SU-DHL-6 (cell line): ENCODE results near the gene CLEC14A.

Experiments
- H2AFZ ChIP-seq: fragments of 200-600 bp; sonication (generic); 2 replicates; pipeline ENCODE4 v1.6.1; 2014; ENCODE audit warnings: low read depth, mild to moderate bottlenecking, moderate library complexity, mixed read lengths, antibody characterized with exemption, low read length; ENCODE audit not compliant: severe bottlenecking
- H3F3A ChIP-seq: fragments of 200-600 bp; shearing (Covaris generic); 2 replicates; pipeline ENCODE4 v1.6.0; 2016; ENCODE audit warnings: antibody characterized with exemption, mild to moderate bottlenecking; ENCODE audit not compliant: insufficient read depth
- H3K27ac ChIP-seq: fragments of 200-600 bp; sonication (generic); 2 replicates; pipeline ENCODE4 v1.5.1; 2016; ENCODE audit warnings: low read depth, mild to moderate bottlenecking, low read length, moderate library complexity, mixed read lengths
- H3K27me3 ChIP-seq: fragments of 200-600 bp; sonication (generic), shearing (Covaris generic); 2 replicates; pipeline ENCODE4 v1.6.0; 2014; ENCODE audit warnings: mild to moderate bottlenecking, low read length
- H3K36me3 ChIP-seq: fragments of 200-600 bp; sonication (generic); 2 replicates; pipeline ENCODE4 v1.6.1; 2014; ENCODE audit warnings: mild to moderate bottlenecking, low read length, mixed read lengths
- H3K4me2 ChIP-seq: fragments of 300-600, 200-600 bp; shearing (Covaris generic), sonication (generic); 2 replicates; pipeline ENCODE4 v1.6.0; 2014; ENCODE audit warnings: low read length, low read depth, mild to moderate bottlenecking; ENCODE audit not compliant: poor library complexity, severe bottlenecking
- H3K4me3 ChIP-seq: fragments of 200-600 bp; sonication (generic); 2 replicates; pipeline ENCODE4 v1.5.1; 2014; ENCODE audit warnings: antibody characterized with exemption, low read length, mild to moderate bottlenecking, mixed read lengths; ENCODE audit not compliant: insufficient read depth, poor library complexity, severe bottlenecking
- H3K79me2 ChIP-seq: fragments of 200-600 bp; sonication (generic); 2 replicates; pipeline ENCODE4 v1.6.1; 2014; ENCODE audit warnings: mild to moderate bottlenecking, low read length, moderate library complexity; ENCODE audit not compliant: insufficient read depth
- H3K9ac ChIP-seq: fragments of 200-600 bp; sonication (generic); 2 replicates; pipeline ENCODE4 v1.7.0; 2014; ENCODE audit warnings: mild to moderate bottlenecking, low read length
- H3K9me2 ChIP-seq: fragments of 200-600 bp; sonication (generic); replicated peaks from 2 replicates; pipeline ENCODE4 v1.6.1; 2014; ENCODE audit warnings: low read length; ENCODE audit not compliant: insufficient read depth
- H3K9me3 ChIP-seq: fragments of 200-600 bp; sonication (generic); 2 replicates; pipeline ENCODE4 v1.6.1; 2014; ENCODE audit warnings: low read length, mixed read lengths; ENCODE audit not compliant: insufficient read depth
- H4K20me1 ChIP-seq: fragments of 200-600 bp; sonication (generic); 2 replicates; pipeline ENCODE4 v1.6.1; 2014; ENCODE audit warnings: low read depth, mild to moderate bottlenecking, antibody characterized with exemption, low read length, moderate library complexity, mixed read lengths
- CTCF ChIP-seq: fragments of 200-600 bp; sonication (generic); IDR thresholded peaks from one replicate; pipeline ENCODE4 v1.5.1; 2017; ENCODE audit warnings: antibody characterized with exemption, mild to moderate bottlenecking, low read length, moderate library complexity; ENCODE audit not compliant: insufficient read depth, poor library complexity, severe bottlenecking
- EZH2phosphoT487 ChIP-seq: fragments of 200-600 bp; sonication (generic), shearing (Covaris generic); conservative IDR thresholded peaks from 2 replicates; pipeline ENCODE4 v1.6.1; 2018; ENCODE audit warnings: mild to moderate bottlenecking, antibody characterized with exemption, low read length, moderate library complexity, mixed read lengths

Gene CLEC14A

GRCh38 chr14:38208618-38209562 is 47.0 kb downstream of the CLEC14A start:
- TF ChIP-seq EZH2phosphoT487 (no peak), CTCF (no peak)
- no peaks in the 10 kb centered on the region for H3K36me3 ChIP-seq
- H3K4me2 ChIP-seq: no peak overlapping the region
- H3K4me3 ChIP-seq: no peak overlapping the region
- no peaks in the 10 kb centered on the region for H3K79me2 ChIP-seq
- no peaks in the 10 kb centered on the region for H4K20me1 ChIP-seq
- H3F3A ChIP-seq: no peaks in the 10 kb centered on the region
- H3K27me3 ChIP-seq: no peaks in the 10 kb centered on the region
- peaks cover 9% of the 10 kb centered on the region; the same call in 1 of the 2 replicates for H3K9me3 ChIP-seq
- H3K9ac ChIP-seq: no peak overlapping the region
- H3K9me2 ChIP-seq: no peaks in the 10 kb centered on the region; the same call in 1 of the 2 replicates
- H3K27ac ChIP-seq: no peak overlapping the region
- H2AFZ ChIP-seq: no peak overlapping the region

- no peak within 1 kb of the TSS for H2AFZ ChIP-seq
- H3K9me3 ChIP-seq: peaks cover 9% of the 10 kb centered on the region; the same call in 1 of the 2 replicates
- no peak within 1 kb of the TSS for H3K4me3 ChIP-seq
Observed at GRCh38 chr14:38207736-38208617, 47.9 kb downstream of the CLEC14A start, which contains the start of gene SSTR1. Gene SSTR1 (plus strand): TSS chr14:38207904. CDS start chr14:38209390, 1,486 bp downstream.

GRCh38 chr14:38207377-38207735 is 48.5 kb downstream of the CLEC14A start:
- Histone ChIP-seq H3K9me2 (no peaks in the 10 kb centered on the region; the same call in 1 of the 2 replicates), H3K4me2 (no peak overlapping the region), H3K27me3 (no peaks in the 10 kb centered on the region), H3K4me3 (no peak overlapping the region), H4K20me1 (no peaks in the 10 kb centered on the region), H3K79me2 (no peaks in the 10 kb centered on the region), H3K9me3 (peaks cover 9% of the 10 kb centered on the region; the same call in 1 of the 2 replicates), H2AFZ (no peak overlapping the region), H3K27ac (no peak overlapping the region), H3K9ac (no peak overlapping the region), H3K36me3 (no peaks in the 10 kb centered on the region), H3F3A (no peaks in the 10 kb centered on the region)
- no peak for TF ChIP-seq EZH2phosphoT487
- no peak for TF ChIP-seq CTCF

More at GRCh38 chr14:38207736-38208617, 47.9 kb downstream of the CLEC14A start, which contains the start of gene SSTR1:
- Histone ChIP-seq H3K27me3 (no peaks in the 10 kb centered on the region), H4K20me1 (no peaks in the 10 kb centered on the region), H3K4me2 (no peak within 1 kb of the TSS), H3K9ac (no peak within 1 kb of the TSS), H3K79me2 (no peaks in the 10 kb centered on the region), H3K36me3 (no peaks in the 10 kb centered on the region), H3K27ac (no peak within 1 kb of the TSS), H3F3A (no peaks in the 10 kb centered on the region), H3K9me2 (no peaks in the 10 kb centered on the region; the same call in 1 of the 2 replicates)
- no peak for TF ChIP-seq CTCF
- TF ChIP-seq EZH2phosphoT487: no peak
